GM18861 (cell line): ENCODE measurements around the gene RRP1.
"Not testable (repeated sequence)": the region's sequence is repeated elsewhere in the genome, so short reads cannot be mapped to it uniquely, and the experiment has no call there.

Source experiments
- ATAC-seq: cut with Tn5 transposase; IDR thresholded peaks from one replicate; pipeline ENCODE4 v1.9.1; 2021; ENCODE audit not compliant: unreplicated experiment

The RRP1 gene

GRCh38 chr21:43835861-43836260 is 46.5 kb downstream of the RRP1 start:
- ATAC-seq = no peak

- no peak for ATAC-seq
Observed at GRCh38 chr21:43836616-43837015, 47.2 kb downstream of the RRP1 start.

DNA sequence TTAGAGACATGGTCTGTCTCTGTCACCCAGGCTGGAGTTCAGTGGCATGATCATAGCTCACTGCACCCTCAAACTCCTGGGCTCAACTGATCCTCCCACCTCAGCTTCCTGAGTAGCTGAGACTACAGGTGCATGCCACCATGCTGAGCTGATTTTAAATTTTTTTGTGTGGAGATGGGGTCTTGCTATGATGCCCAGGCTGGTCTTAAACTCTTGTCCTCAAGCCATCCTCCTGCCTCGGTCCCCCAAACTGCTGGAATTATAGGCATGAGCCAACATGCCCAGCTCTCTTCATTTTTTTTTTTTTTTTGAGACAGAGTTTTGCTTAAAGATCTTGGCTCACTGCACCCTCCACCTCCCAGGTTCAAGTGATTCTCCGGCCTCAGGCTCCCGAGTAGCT is 50.9 kb downstream of the RRP1 start:
- ATAC-seq = no peak

- ATAC-seq = no peak
Observed at GRCh38 chr21:43842742-43843141, 53.4 kb downstream of the RRP1 start.

- ATAC-seq = not testable (repeated sequence)
Observed at GRCh38 chr21:43844906-43845305, 55.5 kb downstream of the RRP1 start.

GRCh38 chr21:43845386-43845785 is 56.0 kb downstream of the RRP1 start:
- ATAC-seq = no peak

GRCh38 chr21:43846430-43846829 is 57.1 kb downstream of the RRP1 start:
- ATAC-seq = no peak

DNA sequence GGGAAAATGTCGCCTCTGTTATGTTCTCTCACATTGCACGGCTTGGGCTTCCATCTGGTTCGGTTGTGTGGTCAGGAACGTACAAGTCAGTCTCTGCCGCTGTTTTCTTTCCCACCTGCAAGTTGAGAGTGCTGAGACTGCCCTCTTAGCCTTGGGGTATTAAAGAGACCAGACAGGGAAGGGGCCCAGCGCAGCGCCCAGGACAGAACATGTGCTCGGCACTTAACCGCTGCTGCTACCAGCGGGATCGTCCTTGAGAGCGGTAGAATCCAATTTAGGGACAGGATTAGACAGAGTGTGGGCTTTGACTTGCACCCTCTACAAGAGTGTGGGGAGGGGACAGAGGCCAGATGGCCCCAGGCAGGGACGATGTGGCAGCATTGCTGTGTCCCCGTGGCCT is 57.9 kb downstream of the RRP1 start:
- ATAC-seq = no peak

- no peak for ATAC-seq
Observed at GRCh38 chr21:43848771-43849170, 59.4 kb downstream of the RRP1 start.

- ATAC-seq = no peak
Observed at GRCh38 chr21:43849532-43850299, 60.3 kb downstream of the RRP1 start.

DNA sequence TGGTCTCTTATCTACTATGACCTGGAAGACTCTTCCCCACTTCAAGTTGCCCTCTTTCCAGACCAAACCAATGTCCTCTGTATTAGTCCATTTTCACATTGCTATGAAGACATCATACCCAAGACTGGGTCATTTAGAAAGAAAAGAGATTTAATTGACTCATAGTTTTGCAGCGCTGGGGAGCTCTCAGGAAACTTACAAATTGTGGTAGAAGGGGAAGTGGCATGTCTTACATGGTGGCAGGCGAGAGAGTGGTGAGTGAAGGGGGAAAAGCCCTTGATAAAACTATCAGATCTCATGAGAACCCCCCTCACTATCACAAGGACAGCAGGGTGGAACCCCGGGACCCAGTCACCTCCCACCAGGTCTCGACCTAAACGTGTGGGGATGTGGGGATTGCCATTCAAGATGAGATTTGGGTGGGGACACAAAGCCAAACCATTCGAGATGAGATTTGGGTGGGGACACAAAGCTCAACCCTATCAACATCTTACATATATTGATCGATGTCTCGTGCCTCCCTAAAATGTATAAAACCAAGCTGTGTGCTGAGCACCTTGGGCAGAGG is 61.4 kb downstream of the RRP1 start:
- no peak for ATAC-seq

GRCh38 chr21:43851593-43851992 is 62.2 kb downstream of the RRP1 start:
- no peak for ATAC-seq

GRCh38 chr21:43853851-43854772 is 64.7 kb downstream of the RRP1 start:
- no peak for ATAC-seq
